Stimulated activated CD8-positive, alpha-beta memory T cell treated with anti-CD3 and anti-CD28 coated beads, Interleukin-7, amount 100 ng/mL, for 1 hour (primary cell): Measurements from ENCODE around the gene CENPH.
"Not testable (repeated sequence)": the region's sequence is repeated elsewhere in the genome, so short reads cannot be mapped to it uniquely, and the experiment has no call there.

Experiments used
- DNase-seq, 2 donors: peaks; one replicate each; pipeline ENCODE4 v3.0.0-alpha.2; 2020; ENCODE audit warnings: low read depth in 2 of 2

Gene CENPH

GRCh38 chr5:69189162-69190086 lies at the start of gene CENPH:
CENPH (plus strand) TSS chr5:69189583; CDS start chr5:69189635, 52 bp downstream.
- DNase-seq, result peak; percentile 83

GRCh38 chr5:69140239-69140638 lies 49.1 kb upstream of the CENPH start:
- DNase-seq, result not testable (repeated sequence)

GRCh38 chr5:69140827-69141226 lies 48.6 kb upstream of the CENPH start:
- DNase-seq, result no peak

GRCh38 chr5:69148576-69148975 lies 40.8 kb upstream of the CENPH start:
- not testable (repeated sequence) for DNase-seq

GRCh38 chr5:69148981-69149675 lies 40.3 kb upstream of the CENPH start:
- no peak for DNase-seq

- DNase-seq, result no peak
These were observed 39.7 kb upstream of the CENPH start for GRCh38 chr5:69149676-69150010.

- DNase-seq, result no peak
These were observed 36.7 kb upstream of the CENPH start for GRCh38 chr5:69152731-69153130.

- no peak for DNase-seq
These were observed 32.9 kb upstream of the CENPH start for GRCh38 chr5:69156456-69156855.

GRCh38 chr5:69158039-69158438 lies 31.3 kb upstream of the CENPH start:
- DNase-seq, result no peak

- DNase-seq, result no peak
These were observed 28.7 kb upstream of the CENPH start for GRCh38 chr5:69160651-69161050.

- peak; percentile 91 to 92 for DNase-seq
These were observed 22.5 kb upstream of the CENPH start, which contains the start of gene CCNB1 for GRCh38 chr5:69166686-69167492. CCNB1 (plus strand) TSS chr5:69167150; CDS start chr5:69167263, 113 bp downstream.

GRCh38 chr5:69167493-69167855 lies 21.9 kb upstream of the CENPH start:
- no peak for DNase-seq

- no peak for DNase-seq
These were observed 21.5 kb upstream of the CENPH start for GRCh38 chr5:69167929-69168328.

- DNase-seq, result no peak
These were observed 18.9 kb upstream of the CENPH start for GRCh38 chr5:69170495-69170894.

- no peak for DNase-seq
These were observed 18.4 kb upstream of the CENPH start for GRCh38 chr5:69170969-69171368.

- DNase-seq, result not testable (repeated sequence)
These were observed 7.6 kb upstream of the CENPH start for GRCh38 chr5:69181659-69182293.

GRCh38 chr5:69184621-69185020 lies 4.8 kb upstream of the CENPH start:
- no peak for DNase-seq

- no peak for DNase-seq
These were observed 2.0 kb upstream of the CENPH start for GRCh38 chr5:69187342-69187741.

GRCh38 chr5:69188811-69189161 lies 597 bp upstream of the CENPH start:
- no peak for DNase-seq

GRCh38 chr5:69202497-69202896 lies 13.1 kb downstream of the CENPH start:
- DNase-seq, result no peak

GRCh38 chr5:69206528-69207190 lies 17.3 kb downstream of the CENPH start:
- no peak for DNase-seq
